ENCODE results near the gene EFNA5. TPM values are rescaled to one million over a fixed set of nuclear protein-coding genes. Genes with fewer than 3 reads are reported as not detected.

Gene EFNA5
- total RNA-seq, 4 donors from 2014 or later, result 21.3 to 47.0 (median 29.3) TPM

GRCh38 chr5:107545486-107545885, 125.3 kb downstream of the EFNA5 start:
- 57% methylated on average over 4 of the region's 4 CpGs for WGBS
- Histone ChIP-seq H3K36me3 (no peaks in the 10 kb centered on the region), H3K4me3 (no peak overlapping the region), H3K27ac (no peak overlapping the region), H3K4me1 (peaks cover 33% of the 10 kb centered on the region), H3K9me3 (no peaks in the 10 kb centered on the region), H3K27me3 (no peaks in the 10 kb centered on the region)
- no peak for TF ChIP-seq CTCF (IDR thresholded peaks at IDR 0.05)
- no peak for TF ChIP-seq POLR2AphosphoS5 (IDR thresholded peaks at IDR 0.05)
- no peak for TF ChIP-seq POLR2A (IDR thresholded peaks at IDR 0.05)
- no peak for TF ChIP-seq EP300 (IDR thresholded peaks at IDR 0.05)
- no peak for DNase-seq (ENCODE audit: low spot score in 2 of 2)

GRCh38 chr5:107544967-107545366, 125.8 kb downstream of the EFNA5 start:
- H3K36me3 ChIP-seq, result no peaks in the 10 kb centered on the region
- H3K9me3 ChIP-seq, result no peaks in the 10 kb centered on the region
- no peaks in the 10 kb centered on the region for H3K27me3 ChIP-seq
- peaks cover 33% of the 10 kb centered on the region for H3K4me1 ChIP-seq
- no peak for DNase-seq (ENCODE audit: low spot score in 2 of 2)
- no peak overlapping the region for H3K27ac ChIP-seq
- TF ChIP-seq CTCF (IDR thresholded peaks at IDR 0.05) (no peak), POLR2AphosphoS5 (IDR thresholded peaks at IDR 0.05) (no peak), POLR2A (IDR thresholded peaks at IDR 0.05) (no peak), EP300 (IDR thresholded peaks at IDR 0.05) (no peak)
- 76% methylated on average over 6 of the region's 6 CpGs for WGBS
- no peak overlapping the region for H3K4me3 ChIP-seq

GRCh38 chr5:107544476-107544875, 126.3 kb downstream of the EFNA5 start:
- Histone ChIP-seq H3K36me3 (no peaks in the 10 kb centered on the region), H3K4me3 (no peak overlapping the region), H3K27ac (no peak overlapping the region), H3K4me1 (peaks cover 35% of the 10 kb centered on the region), H3K27me3 (no peaks in the 10 kb centered on the region), H3K9me3 (no peaks in the 10 kb centered on the region)
- 65% methylated on average over 3 of the region's 3 CpGs for WGBS
- TF ChIP-seq CTCF (IDR thresholded peaks at IDR 0.05) (no peak), EP300 (IDR thresholded peaks at IDR 0.05) (no peak)
- DNase-seq (ENCODE audit: low spot score in 2 of 2), result no peak

- Histone ChIP-seq H3K27ac (no peak overlapping the region), H3K4me1 (peaks cover 37% of the 10 kb centered on the region), H3K36me3 (no peaks in the 10 kb centered on the region), H3K27me3 (no peaks in the 10 kb centered on the region), H3K9me3 (no peaks in the 10 kb centered on the region), H3K4me3 (no peak overlapping the region)
- WGBS, result 73% methylated on average over 6 of the region's 6 CpGs
- DNase-seq (ENCODE audit: low spot score in 2 of 2), result no peak
- TF ChIP-seq POLR2A (IDR thresholded peaks at IDR 0.05) (no peak), POLR2AphosphoS5 (IDR thresholded peaks at IDR 0.05) (no peak)
These were observed 126.9 kb downstream of the EFNA5 start for GRCh38 chr5:107543868-107544267.

- TF ChIP-seq EP300 (IDR thresholded peaks at IDR 0.05) (no peak), POLR2AphosphoS5 (IDR thresholded peaks at IDR 0.05) (peak; percentile 20 to 86 (median 80))
- peak; percentile 89 to 91 for DNase-seq (ENCODE audit: low spot score in 2 of 2)
These were observed 127.9 kb downstream of the EFNA5 start for GRCh38 chr5:107542831-107543231.

GRCh38 chr5:107542428-107542827, 128.3 kb downstream of the EFNA5 start:
- Histone ChIP-seq H3K27me3 (no peaks in the 10 kb centered on the region), H3K9me3 (no peaks in the 10 kb centered on the region), H3K4me1 (peaks cover 37% of the 10 kb centered on the region), H3K4me3 (peak overlapping the region; percentile 12), H3K27ac (peak overlapping the region; percentile 83), H3K36me3 (no peaks in the 10 kb centered on the region)
- TF ChIP-seq POLR2AphosphoS5 (IDR thresholded peaks at IDR 0.05) (peak in 1 of 3 donors; percentile 30), POLR2A (IDR thresholded peaks at IDR 0.05) (no peak)
- 9% methylated on average over 4 of the region's 4 CpGs for whole genome bisulfite sequencing
- peak; percentile 87 to 92 for DNase-seq (ENCODE audit: low spot score in 2 of 2)

More at GRCh38 chr5:107542831-107543231, 127.9 kb downstream of the EFNA5 start:
- H3K9me3 ChIP-seq, result no peaks in the 10 kb centered on the region
- H3K27ac ChIP-seq, result peak overlapping the region; percentile 83
- H3K4me3 ChIP-seq, result peak overlapping the region; percentile 12
- peaks cover 37% of the 10 kb centered on the region for H3K4me1 ChIP-seq
- 28% methylated on average over 7 of the region's 7 CpGs for WGBS
- H3K36me3 ChIP-seq, result no peaks in the 10 kb centered on the region
- H3K27me3 ChIP-seq, result no peaks in the 10 kb centered on the region

GRCh38 chr5:107541400-107541799, 129.3 kb downstream of the EFNA5 start:
- DNase-seq (ENCODE audit: low spot score in 2 of 2), result no peak
- Histone ChIP-seq H3K27me3 (no peaks in the 10 kb centered on the region), H3K4me3 (no peak overlapping the region), H3K9me3 (no peaks in the 10 kb centered on the region), H3K4me1 (peaks cover 37% of the 10 kb centered on the region), H3K36me3 (no peaks in the 10 kb centered on the region), H3K27ac (no peak overlapping the region)
- 88% methylated on average over 1 of the region's 1 CpG for WGBS
- TF ChIP-seq CTCF (IDR thresholded peaks at IDR 0.05) (no peak), POLR2A (IDR thresholded peaks at IDR 0.05) (no peak), POLR2AphosphoS5 (IDR thresholded peaks at IDR 0.05) (no peak), EP300 (IDR thresholded peaks at IDR 0.05) (no peak)

All from suprapubic skin (tissue), 4 donors.